HG03097 (cell line): Measurements from ENCODE around the gene ZCCHC14.

Source experiments
- ATAC-seq: cut with Tn5 transposase; IDR thresholded peaks from one replicate; pipeline ENCODE4 v1.9.1; 2021; ENCODE audit not compliant: unreplicated experiment, low FRiP score

ZCCHC14 gene

GRCh38 chr16:87459833-87460232 is 33.0 kb downstream of the ZCCHC14 start:
- no peak for ATAC-seq

GRCh38 chr16:87459027-87459426 is 33.8 kb downstream of the ZCCHC14 start:
- no peak for ATAC-seq

GRCh38 chr16:87458424-87458915 is 34.4 kb downstream of the ZCCHC14 start:
- no peak for ATAC-seq

GRCh38 chr16:87457709-87458423 is 35.0 kb downstream of the ZCCHC14 start:
- no peak for ATAC-seq

- no peak for ATAC-seq
Measured at GRCh38 chr16:87457061-87457611, 35.7 kb downstream of the ZCCHC14 start.

GRCh38 chr16:87454391-87454790 is 38.4 kb downstream of the ZCCHC14 start:
- no peak for ATAC-seq

GRCh38 chr16:87453326-87453725 is 39.5 kb downstream of the ZCCHC14 start:
- no peak for ATAC-seq

GRCh38 chr16:87451563-87452210 is 41.1 kb downstream of the ZCCHC14 start:
- ATAC-seq: no peak

GRCh38 chr16:87448866-87449265 is 44.0 kb downstream of the ZCCHC14 start:
- ATAC-seq: no peak

- no peak for ATAC-seq
Measured at GRCh38 chr16:87447323-87447722, 45.5 kb downstream of the ZCCHC14 start.

GRCh38 chr16:87446479-87446878 is 46.3 kb downstream of the ZCCHC14 start:
- ATAC-seq: no peak

GRCh38 chr16:87445486-87445885 is 47.3 kb downstream of the ZCCHC14 start:
- no peak for ATAC-seq

GRCh38 chr16:87443964-87444363 is 48.9 kb downstream of the ZCCHC14 start:
- ATAC-seq: no peak

- ATAC-seq: no peak
Measured at GRCh38 chr16:87443016-87443415, 49.8 kb downstream of the ZCCHC14 start.

- no peak for ATAC-seq
Measured at GRCh38 chr16:87442581-87442966, 50.2 kb downstream of the ZCCHC14 start.

- no peak for ATAC-seq
Measured at GRCh38 chr16:87441886-87442580, 50.8 kb downstream of the ZCCHC14 start.

- ATAC-seq: no peak
Measured at GRCh38 chr16:87439926-87440325, 52.9 kb downstream of the ZCCHC14 start.

GRCh38 chr16:87438611-87438985 is 54.2 kb downstream of the ZCCHC14 start:
- ATAC-seq: no peak

- ATAC-seq: no peak
Measured at GRCh38 chr16:87437911-87438610, 54.8 kb downstream of the ZCCHC14 start.

- no peak for ATAC-seq
Measured at GRCh38 chr16:87437327-87437726, 55.5 kb downstream of the ZCCHC14 start.
